Hematopoietic multipotent progenitor cell treated with erythropoietin and hydrocortisone succinate and interleukin-3 and kit ligand, for 4 days (in vitro differentiated cells): ENCODE results near the gene DCAF8.

Experiments
- DNase-seq: peaks from one replicate; pipeline ENCODE4 v3.0.0-alpha.2; 2015

DCAF8 gene

GRCh38 chr1:160261556-160261892 lies 825 bp downstream of the DCAF8 start:
- DNase-seq = peak; percentile 77

- peak; percentile 17 for DNase-seq
Observed at GRCh38 chr1:160260406-160261382, 1.7 kb downstream of the DCAF8 start.

GRCh38 chr1:160258177-160258798 lies 4.1 kb downstream of the DCAF8 start:
- DNase-seq = no peak

- DNase-seq = no peak
Observed at GRCh38 chr1:160257411-160258015, 4.8 kb downstream of the DCAF8 start.

- DNase-seq = peak; percentile 85
Observed at GRCh38 chr1:160256396-160257046, 5.8 kb downstream of the DCAF8 start.

- DNase-seq = no peak
Observed at GRCh38 chr1:160255781-160256300, 6.5 kb downstream of the DCAF8 start.

GRCh38 chr1:160251687-160252526 lies 10.4 kb downstream of the DCAF8 start:
- DNase-seq = peak; percentile 89

GRCh38 chr1:160251011-160251410 lies 11.3 kb downstream of the DCAF8 start:
- DNase-seq = no peak

GRCh38 chr1:160247053-160247452 lies 15.3 kb downstream of the DCAF8 start:
- no peak for DNase-seq

- DNase-seq = no peak
Observed at GRCh38 chr1:160245434-160245833, 16.9 kb downstream of the DCAF8 start.

GRCh38 chr1:160244209-160244608 lies 18.1 kb downstream of the DCAF8 start:
- DNase-seq = no peak

GRCh38 chr1:160243767-160244166 lies 18.6 kb downstream of the DCAF8 start:
- no peak for DNase-seq

GRCh38 chr1:160239582-160240299 lies 22.6 kb downstream of the DCAF8 start:
- no peak for DNase-seq

GRCh38 chr1:160238408-160238807 lies 23.9 kb downstream of the DCAF8 start:
- peak; percentile 42 for DNase-seq

- no peak for DNase-seq
Observed at GRCh38 chr1:160237558-160237957, 24.8 kb downstream of the DCAF8 start.

GRCh38 chr1:160236806-160237205 lies 25.5 kb downstream of the DCAF8 start:
- no peak for DNase-seq

GRCh38 chr1:160232911-160233310 lies 29.4 kb downstream of the DCAF8 start:
- no peak for DNase-seq

GRCh38 chr1:160228431-160228830 lies 33.9 kb downstream of the DCAF8 start:
- no peak for DNase-seq

GRCh38 chr1:160227561-160227960 lies 34.8 kb downstream of the DCAF8 start:
- DNase-seq = no peak

GRCh38 chr1:160227034-160227433 lies 35.3 kb downstream of the DCAF8 start:
- DNase-seq = no peak

- no peak for DNase-seq
Observed at GRCh38 chr1:160226623-160227022, 35.7 kb downstream of the DCAF8 start.
